HG02938 (cell line): ENCODE results near the gene SLC5A10.
"Not testable (repeated sequence)": the region's sequence is repeated elsewhere in the genome, so short reads cannot be mapped to it uniquely, and the experiment has no call there.

ENCODE experiments used
- ATAC-seq: cut with Tn5 transposase; IDR thresholded peaks from one replicate; pipeline ENCODE4 v1.9.1; 2021; ENCODE audit warnings: mild to moderate bottlenecking, moderate library complexity; ENCODE audit not compliant: unreplicated experiment

The SLC5A10 gene

GRCh38 chr17:19017401-19017800, 65.4 kb downstream of the SLC5A10 start:
- no peak for ATAC-seq

DNA sequence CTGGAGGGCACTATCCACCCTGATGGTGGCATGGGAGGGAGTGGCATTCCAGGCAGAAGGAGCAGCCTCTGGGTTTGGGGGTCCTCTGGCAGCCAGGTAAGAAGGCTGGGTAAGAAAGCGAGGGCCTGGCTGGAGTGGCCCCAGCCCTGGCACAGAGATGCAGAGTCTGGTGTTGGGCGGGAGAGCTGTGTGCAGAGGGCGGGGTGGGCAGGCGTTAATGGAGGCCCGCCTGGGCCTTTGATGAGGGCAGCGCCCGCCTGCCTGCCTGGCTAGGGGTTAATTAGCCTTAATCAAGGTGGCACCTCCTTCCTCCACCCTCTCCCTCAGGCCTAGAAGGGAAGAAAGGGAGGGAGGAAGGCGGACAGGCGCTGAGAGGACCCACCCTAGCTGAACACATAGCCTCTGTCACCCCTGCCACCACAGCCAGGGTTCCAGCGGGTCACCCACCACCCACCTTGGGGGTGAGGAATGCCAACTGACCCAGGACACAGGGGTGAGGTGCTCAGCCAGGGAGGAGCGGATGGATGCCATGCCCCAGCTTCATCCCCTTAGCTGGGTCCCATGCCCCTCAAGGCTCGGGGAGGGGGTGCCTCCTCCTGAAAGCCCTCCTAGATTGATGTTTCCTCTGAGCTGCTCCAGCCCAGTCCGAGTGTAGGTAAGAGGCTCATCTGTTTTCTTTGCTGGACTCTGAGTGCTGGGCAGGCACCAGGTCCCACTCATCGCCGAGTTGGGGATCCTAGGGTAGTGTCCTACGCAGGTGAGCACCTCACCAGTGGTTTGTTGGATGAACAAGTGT, 66.0 kb downstream of the SLC5A10 start:
- no peak for ATAC-seq

DNA sequence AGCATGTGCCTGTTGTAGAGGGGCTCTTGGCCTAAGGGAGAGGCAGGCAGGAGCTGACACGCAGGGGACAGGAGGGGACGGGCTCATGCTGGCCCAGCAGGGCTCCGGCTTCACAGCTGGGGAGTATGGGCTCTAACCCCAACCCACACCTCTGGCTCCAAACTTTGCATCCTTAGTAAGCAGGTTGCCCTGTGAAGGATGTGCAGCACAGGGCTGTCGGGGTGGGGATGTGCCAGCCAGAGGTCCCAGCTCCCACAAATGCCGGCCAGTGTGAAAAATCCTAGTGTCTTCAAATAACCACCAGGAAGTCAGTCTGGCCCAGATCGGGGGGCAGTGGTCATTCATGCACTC, 66.6 kb downstream of the SLC5A10 start:
- no peak for ATAC-seq

GRCh38 chr17:19019041-19019941, 67.3 kb downstream of the SLC5A10 start:
- no peak for ATAC-seq

GRCh38 chr17:19020016-19020415, 68.1 kb downstream of the SLC5A10 start:
- ATAC-seq: no peak

DNA sequence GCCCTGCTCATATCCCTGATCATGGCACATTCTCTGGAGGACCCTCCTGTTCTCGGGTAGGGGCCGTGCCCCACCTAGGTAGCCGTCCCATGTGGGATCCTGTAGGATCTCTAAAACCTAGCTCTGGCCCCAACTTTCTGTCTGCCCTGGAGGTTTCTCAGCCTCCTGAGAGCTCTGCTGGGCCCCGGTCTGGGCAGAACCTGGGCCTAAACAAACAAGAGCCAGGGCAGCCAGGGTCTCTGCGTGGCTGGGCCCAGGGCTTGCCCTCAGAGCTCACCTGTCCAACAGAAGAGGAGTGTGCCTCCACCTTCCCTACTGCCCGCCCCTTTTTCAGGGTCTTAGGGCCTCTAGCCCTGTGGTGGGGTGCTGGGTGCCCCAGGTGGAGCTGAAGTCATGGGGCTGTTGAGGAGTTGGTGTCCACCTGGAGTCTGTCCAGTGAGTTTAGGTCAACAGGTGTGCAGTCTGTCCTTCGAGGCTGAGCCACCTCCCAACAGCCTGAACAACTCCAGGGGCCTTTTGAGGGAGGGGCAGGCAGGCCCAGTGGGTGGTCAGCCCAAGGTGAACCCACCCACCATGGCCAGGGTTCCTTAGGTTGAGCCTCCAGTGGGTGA, 69.2 kb downstream of the SLC5A10 start:
- ATAC-seq: not testable (repeated sequence)

DNA sequence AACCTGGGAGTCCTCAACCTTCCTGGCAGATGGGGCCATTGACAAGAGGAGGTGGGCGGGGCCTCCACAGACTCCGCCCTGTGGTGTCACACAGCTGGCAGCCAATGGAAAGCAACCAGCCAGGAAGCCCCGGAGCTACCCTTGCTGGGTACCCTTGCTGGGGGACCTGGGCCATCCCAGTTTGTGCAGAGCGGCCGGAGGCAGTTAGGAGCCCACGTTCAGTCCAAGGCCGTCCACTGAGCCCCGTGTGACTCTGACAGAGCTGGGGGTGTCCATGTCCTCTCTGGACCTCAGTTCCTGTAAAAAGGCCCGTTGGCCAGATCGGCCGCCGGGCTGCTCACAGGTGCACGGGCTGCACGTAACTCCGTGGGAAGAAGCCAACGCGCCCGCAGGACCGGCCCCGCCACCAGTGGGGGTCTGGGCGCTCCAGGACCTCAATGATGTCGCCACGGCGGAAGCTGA, 69.7 kb downstream of the SLC5A10 start:
- no peak for ATAC-seq

GRCh38 chr17:19022128-19022527, 70.2 kb downstream of the SLC5A10 start:
- no peak for ATAC-seq

DNA sequence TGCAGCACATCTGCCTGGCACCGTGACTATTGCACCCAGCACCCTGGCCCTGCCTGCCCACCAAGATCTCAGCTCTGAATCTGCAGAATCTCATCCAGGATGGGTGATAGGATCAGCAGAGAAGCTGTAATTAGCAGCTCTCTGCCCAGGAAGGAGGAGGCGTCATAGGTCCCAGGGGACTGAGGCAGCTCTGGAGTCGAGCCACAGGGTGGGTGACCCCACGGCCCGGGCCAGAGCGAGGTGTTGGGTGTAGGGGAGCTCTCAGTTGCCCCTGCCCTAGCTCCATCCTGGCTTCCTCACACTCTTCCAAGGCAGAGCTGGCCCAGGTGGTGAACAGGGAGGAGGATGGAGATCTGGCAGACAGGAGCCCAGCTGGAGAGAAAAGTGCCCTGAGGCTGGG, 70.8 kb downstream of the SLC5A10 start:
- ATAC-seq: no peak

- ATAC-seq: no peak
Measured at GRCh38 chr17:19023209-19023999, 71.4 kb downstream of the SLC5A10 start.

DNA sequence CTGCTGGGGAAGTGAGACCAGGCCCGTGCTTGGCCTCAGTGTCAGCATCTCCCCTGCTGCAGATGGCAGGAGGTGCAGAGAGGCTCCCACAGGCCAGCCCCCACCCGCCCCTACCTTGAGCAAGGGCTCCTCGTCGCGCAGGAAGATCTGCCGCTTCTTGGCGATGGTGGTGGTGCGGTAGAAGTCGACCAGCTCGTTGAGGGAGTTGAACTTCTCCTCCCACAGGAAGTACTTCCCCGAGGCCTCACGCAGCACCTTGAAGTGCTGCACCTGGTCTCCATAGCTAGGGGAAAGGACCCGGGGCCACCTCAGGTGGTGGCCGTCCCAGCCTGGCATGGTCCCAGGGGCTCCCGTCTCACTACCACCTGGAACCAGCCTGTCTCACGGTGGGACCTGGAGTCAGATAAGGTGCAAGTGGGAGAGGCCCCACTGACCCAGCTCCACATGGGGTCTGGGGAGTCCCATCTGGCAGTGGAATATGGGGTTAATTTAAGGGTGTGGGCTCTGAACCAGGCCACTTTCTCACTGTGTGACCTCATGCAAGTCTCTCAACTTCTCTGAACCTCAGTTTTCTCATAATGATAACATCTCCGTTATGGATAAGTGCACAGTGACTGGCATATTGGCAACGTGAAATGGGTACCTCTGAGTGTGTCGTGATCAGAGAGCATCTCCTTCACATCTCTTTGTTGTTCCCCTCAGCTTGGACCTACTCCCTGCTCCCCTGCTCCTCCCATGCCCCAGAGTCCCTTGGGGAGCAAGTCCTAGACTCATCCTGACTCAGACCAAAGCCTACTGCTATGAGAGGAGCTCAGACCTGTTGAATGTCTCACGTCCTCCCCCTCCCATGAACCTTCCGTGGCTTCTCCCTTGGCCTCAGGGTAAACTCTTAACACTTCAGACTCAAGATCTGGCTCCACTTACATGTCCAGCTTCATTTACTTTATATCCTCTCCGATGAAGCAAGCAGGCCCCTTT, 72.4 kb downstream of the SLC5A10 start:
- ATAC-seq: no peak

- ATAC-seq: not testable (repeated sequence)
Measured at GRCh38 chr17:19028671-19029070, 76.7 kb downstream of the SLC5A10 start.

DNA sequence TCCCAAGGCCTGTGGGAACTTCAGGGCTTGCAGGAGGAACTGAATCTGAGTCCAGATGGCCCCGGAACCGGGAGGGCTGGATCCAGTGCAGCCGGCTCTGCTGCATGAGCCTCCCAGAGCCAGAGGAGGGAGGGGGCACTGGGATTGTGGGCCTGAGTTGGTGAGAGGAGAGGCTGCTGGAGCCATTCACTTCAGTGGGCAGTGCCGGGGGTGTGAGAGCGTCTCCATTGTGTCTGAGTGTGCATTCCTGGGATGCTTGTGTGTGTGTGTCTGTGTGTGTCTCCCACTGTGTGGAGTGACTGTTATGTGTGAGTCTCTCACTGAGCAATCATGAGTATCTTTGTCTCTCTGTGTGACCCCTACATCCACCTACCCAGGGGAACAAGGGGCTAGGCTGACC, 77.8 kb downstream of the SLC5A10 start:
- ATAC-seq: not testable (repeated sequence)

GRCh38 chr17:19030771-19031449, 78.9 kb downstream of the SLC5A10 start:
- ATAC-seq: not testable (repeated sequence)

- ATAC-seq: not testable (repeated sequence)
Measured at GRCh38 chr17:19031729-19032128, 79.8 kb downstream of the SLC5A10 start.

- ATAC-seq: not testable (repeated sequence)
Measured at GRCh38 chr17:19032377-19032988, 80.5 kb downstream of the SLC5A10 start.

- ATAC-seq: not testable (repeated sequence)
Measured at GRCh38 chr17:19036186-19036585, 84.2 kb downstream of the SLC5A10 start.

DNA sequence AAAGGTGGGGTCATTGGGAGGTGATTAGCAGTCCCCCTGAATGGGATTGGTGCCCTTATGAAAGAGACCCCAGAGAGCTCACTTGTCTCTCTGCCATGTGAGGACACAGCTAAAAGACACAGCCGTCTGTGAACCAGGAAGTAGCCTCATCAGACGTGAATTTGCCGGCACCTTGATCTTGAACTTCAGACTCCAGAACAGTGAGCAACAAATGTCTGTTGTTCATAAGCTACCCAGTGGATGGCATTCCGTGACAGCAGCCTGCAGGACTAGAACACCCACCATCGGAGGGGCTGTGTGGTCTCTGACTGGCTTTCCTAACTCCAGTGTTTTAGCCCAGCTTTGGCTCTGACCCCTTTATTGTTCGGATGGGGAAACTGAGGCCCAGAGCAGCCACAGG, 85.6 kb downstream of the SLC5A10 start:
- ATAC-seq: not testable (repeated sequence)
